Caco-2 (cell line): ENCODE results near the gene SPINT1. TPM values are rescaled to one million over a fixed set of nuclear protein-coding genes. Genes with fewer than 3 reads are reported as not detected.

Experiments used
- BruUV-seq: library from RNA; stranded (reverse); fragments of 400-500 nt; replicated peaks from 2 replicates; lab custom pipeline; 2021; lab: Mats Ljungman, UMichigan
- CTCF ChIA-PET: fragments of 300-600 bp; sonication (Branson Sonifier 250); formaldehyde crosslinking; loops from one replicate; lab custom pipeline; 2022; ENCODE audit warnings: antibody characterized with exemption; lab: Charles Lee
- POLR2A ChIA-PET: fragments of 300-600 bp; sonication (Branson Sonifier 250); formaldehyde crosslinking; loops from one replicate; lab custom pipeline; 2022; ENCODE audit warnings: antibody characterized with exemption; lab: Charles Lee
- DNase-seq, 2 experiments: peaks; one replicate each; pipeline versions ENCODE4 v3.0.0 to v3.0.0-alpha.2; 2020 to 2022
- H3K27me3 ChIP-seq: replicated peaks from 2 replicates; pipeline ENCODE4 v1.6.0; 2011; ENCODE audit warnings: low read length; ENCODE audit not compliant: control insufficient read depth, insufficient read depth
- H3K36me3 ChIP-seq: 2 replicates; pipeline ENCODE4 v1.5.1; 2011; ENCODE audit warnings: low read length; ENCODE audit not compliant: control insufficient read depth, insufficient read depth
- H3K4me1 ChIP-seq: fragments of 250-450 bp; sonication (Bioruptor Pico); 2 replicates; pipeline ENCODE4 v1.5.1; 2020; ENCODE audit warnings: mild to moderate bottlenecking
- H3K4me3 ChIP-seq: 2 replicates; pipeline ENCODE4 v1.5.1; 2011; ENCODE audit warnings: low read depth, mild to moderate bottlenecking, control low read depth, low read length
- H3K9me3 ChIP-seq: fragments of 250-450 bp; sonication (Bioruptor Pico); 2 replicates; pipeline ENCODE4 v1.5.1; 2020; ENCODE audit warnings: mild to moderate bottlenecking, moderate library complexity
- H3K27ac Mint-ChIP-seq: one replicate; pipeline ENCODE4 v1.8.0; 2022; ENCODE audit warnings: mixed read lengths; ENCODE audit not compliant: unreplicated experiment
- H3K27me3 Mint-ChIP-seq: one replicate; pipeline ENCODE4 v1.8.0; 2022; ENCODE audit warnings: mixed read lengths; ENCODE audit not compliant: insufficient read depth, unreplicated experiment
- H3K36me3 Mint-ChIP-seq: one replicate; pipeline ENCODE4 v1.8.0; 2022; ENCODE audit warnings: mild to moderate bottlenecking, mixed read lengths; ENCODE audit not compliant: insufficient read depth, unreplicated experiment
- H3K4me1 Mint-ChIP-seq: one replicate; pipeline ENCODE4 v1.8.0; 2022; ENCODE audit warnings: low read depth, mixed read lengths; ENCODE audit not compliant: unreplicated experiment
- H3K4me3 Mint-ChIP-seq: one replicate; pipeline ENCODE4 v1.8.0; 2022; ENCODE audit warnings: mild to moderate bottlenecking, moderate library complexity, mixed read lengths; ENCODE audit not compliant: unreplicated experiment
- H3K9me3 Mint-ChIP-seq: one replicate; pipeline ENCODE4 v1.8.0; 2022; ENCODE audit warnings: mixed read lengths; ENCODE audit not compliant: unreplicated experiment
- intact Hi-C: fragments of 100-400 bp; cut with micrococcal nuclease; formaldehyde crosslinking; loops from one replicate; pipeline ENCODE4 v1.10.0; 2022; ENCODE audit not compliant: unreplicated experiment
- total RNA-seq: library from RNA; stranded (reverse); gene quantifications from 2 replicates; pipeline ENCODE4 v1.2.3, GENCODE V29; 2022
- TF ChIP-seq, protein P1 (sequence below), 2 experiments: fragments of 200-600 bp in 1 of 2; IDR thresholded peaks; 1 replicate in 1 of 2; 2 replicates in 1 of 2; pipeline versions ENCODE4 v1.5.1 to v1.8.0; 2011 to 2022; ENCODE audit warnings: antibody characterized with exemption in 1 of 2, control low read depth in 1 of 2, inconsistent platforms in 1 of 2, low read depth in 1 of 2, low read length in 1 of 2, mild to moderate bottlenecking in 1 of 2, moderate library complexity in 1 of 2; ENCODE audit not compliant: insufficient read depth in 1 of 2, severe bottlenecking in 1 of 2, unreplicated experiment in 1 of 2

The SPINT1 gene
- total RNA-seq, 1 experiment from 2014 or later: 305 TPM

DNA sequence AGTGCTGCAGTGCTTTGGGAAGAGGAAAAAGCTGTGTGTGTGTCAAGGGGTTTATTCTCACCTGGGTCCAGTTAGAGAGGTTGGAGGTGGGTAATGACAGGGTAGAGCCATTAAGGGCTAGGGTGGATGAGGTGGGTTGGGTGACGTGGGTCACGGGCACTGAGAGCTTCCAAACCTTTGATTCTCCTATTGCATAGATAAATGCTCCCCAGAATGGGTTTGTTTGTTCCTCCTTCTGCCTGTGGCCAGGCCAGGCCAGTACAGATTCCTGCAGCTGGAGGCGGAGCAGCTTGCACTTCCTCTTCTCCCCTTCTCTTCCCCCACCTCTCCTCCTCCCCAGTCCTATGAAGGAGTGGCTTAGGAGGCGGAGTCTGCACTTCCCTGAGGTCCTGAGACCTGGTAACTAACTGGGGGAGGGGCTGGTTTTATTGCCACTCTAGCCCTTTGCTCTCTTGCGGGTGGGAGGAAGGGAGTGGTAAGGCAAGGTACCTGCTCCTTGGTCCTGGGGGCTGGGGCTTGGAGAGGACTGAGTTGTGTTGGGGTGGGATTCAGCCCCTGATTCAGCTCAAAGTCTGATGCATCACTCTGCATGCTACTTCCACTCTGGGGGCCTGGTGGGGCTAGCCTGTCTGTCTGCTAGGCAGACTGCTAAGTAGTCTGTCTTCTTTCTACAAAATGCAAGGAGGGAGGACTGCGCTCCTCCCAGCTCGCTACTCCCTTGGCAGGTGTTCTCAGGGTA, 3.5 kb downstream of the SPINT1 start:
- BruUV-seq: no TSS peak
- Mint-ChIP-seq H3K27ac (peak overlapping the region; percentile 95), H3K9me3 (no peaks in the 10 kb centered on the region), H3K4me1 (peaks cover 29% of the 10 kb centered on the region), H3K27me3 (no peaks in the 10 kb centered on the region), H3K36me3 (peaks cover 60% of the 10 kb centered on the region), H3K4me3 (peak overlapping the region; percentile 99)
- H3K27me3 ChIP-seq: no peaks in the 10 kb centered on the region
- peak overlapping the region; percentile 85 for H3K4me3 ChIP-seq
- intact Hi-C loops: loop anchor here (1.0 to 2.0 kb wide), 2 partner anchors 10 to 55 kb away; no protein-coding TSS in a partner anchor
- POLR2A ChIA-PET: interaction anchor here (0.6 to 1.1 kb wide), 4 partner anchors 10 to 47 kb away, joined by 3 to 8 read pairs (median 4); partner anchors contain the start of genes DNAJC17, RHOV, VPS18 and ZFYVE19
- peak; percentile 90 to 95 for DNase-seq
- H3K36me3 ChIP-seq: peaks cover 5% of the 10 kb centered on the region
- TF ChIP-seq, protein P1, sequence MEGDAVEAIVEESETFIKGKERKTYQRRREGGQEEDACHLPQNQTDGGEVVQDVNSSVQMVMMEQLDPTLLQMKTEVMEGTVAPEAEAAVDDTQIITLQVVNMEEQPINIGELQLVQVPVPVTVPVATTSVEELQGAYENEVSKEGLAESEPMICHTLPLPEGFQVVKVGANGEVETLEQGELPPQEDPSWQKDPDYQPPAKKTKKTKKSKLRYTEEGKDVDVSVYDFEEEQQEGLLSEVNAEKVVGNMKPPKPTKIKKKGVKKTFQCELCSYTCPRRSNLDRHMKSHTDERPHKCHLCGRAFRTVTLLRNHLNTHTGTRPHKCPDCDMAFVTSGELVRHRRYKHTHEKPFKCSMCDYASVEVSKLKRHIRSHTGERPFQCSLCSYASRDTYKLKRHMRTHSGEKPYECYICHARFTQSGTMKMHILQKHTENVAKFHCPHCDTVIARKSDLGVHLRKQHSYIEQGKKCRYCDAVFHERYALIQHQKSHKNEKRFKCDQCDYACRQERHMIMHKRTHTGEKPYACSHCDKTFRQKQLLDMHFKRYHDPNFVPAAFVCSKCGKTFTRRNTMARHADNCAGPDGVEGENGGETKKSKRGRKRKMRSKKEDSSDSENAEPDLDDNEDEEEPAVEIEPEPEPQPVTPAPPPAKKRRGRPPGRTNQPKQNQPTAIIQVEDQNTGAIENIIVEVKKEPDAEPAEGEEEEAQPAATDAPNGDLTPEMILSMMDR (IDR thresholded peaks at IDR 0.05; ENCODE audit: insufficient read depth in 1 of 2, low read depth in 1 of 2, low read length in 1 of 2, severe bottlenecking in 1 of 2, unreplicated experiment in 1 of 2): no peak
- H3K9me3 ChIP-seq: no peaks in the 10 kb centered on the region
- H3K4me1 ChIP-seq: peaks cover 39% of the 10 kb centered on the region
- CTCF ChIA-PET: interaction anchor here (0.6 to 3.0 kb wide), 8 partner anchors 11 to 65 kb away, joined by 3 to 46 read pairs (median 6); partner anchors contain the start of genes DNAJC17, RHOV, VPS18 and ZFYVE19

DNA sequence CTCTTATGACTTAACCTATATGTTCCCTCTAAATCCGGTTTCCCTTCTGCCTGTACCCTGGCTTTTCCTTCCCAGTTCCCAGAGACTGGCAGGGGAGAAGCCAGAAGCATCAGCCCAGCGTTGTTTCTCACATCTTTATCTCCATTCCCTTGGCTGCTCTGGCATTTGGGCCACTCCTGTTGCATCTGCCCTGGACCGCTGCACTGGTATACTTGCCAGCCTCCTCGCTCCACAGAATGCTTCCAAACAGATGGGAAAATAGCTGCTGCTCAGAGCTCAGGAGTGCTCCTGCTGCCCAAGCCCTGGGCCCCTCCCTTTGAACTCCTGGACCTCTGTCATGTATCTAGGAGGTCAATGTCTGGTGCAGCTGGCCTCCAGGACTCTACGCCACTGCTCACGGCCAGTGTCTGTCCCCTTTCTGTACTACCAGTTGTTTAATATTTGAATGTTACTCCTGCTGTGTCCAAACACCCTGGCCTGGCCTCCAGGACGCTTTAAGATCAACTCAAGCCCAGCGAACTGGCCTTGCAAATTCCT, 6.8 kb downstream of the SPINT1 start:
- no peak for DNase-seq
- ChIA-PET POLR2A (no interaction called here), CTCF (interaction anchor here (0.9 kb wide), 1 partner anchor 43 kb away, joined by 5 read pairs; the partner anchor contains the start of gene VPS18)
- intact Hi-C loops: no loop called here
- peak overlapping the region; percentile 60 for H3K27ac Mint-ChIP-seq
- TF ChIP-seq, protein P1 (IDR thresholded peaks at IDR 0.05; ENCODE audit: insufficient read depth in 1 of 2, low read depth in 1 of 2, low read length in 1 of 2, severe bottlenecking in 1 of 2, unreplicated experiment in 1 of 2): no peak
- H3K4me1 ChIP-seq: peaks cover 31% of the 10 kb centered on the region
- no peaks in the 10 kb centered on the region for H3K9me3 ChIP-seq
- H3K36me3 ChIP-seq: peaks cover 9% of the 10 kb centered on the region
- H3K36me3 Mint-ChIP-seq: peaks cover 83% of the 10 kb centered on the region
- no TSS peak for BruUV-seq
- H3K27me3 Mint-ChIP-seq: no peaks in the 10 kb centered on the region
- no peak overlapping the region for H3K4me3 Mint-ChIP-seq
- no peaks in the 10 kb centered on the region for H3K27me3 ChIP-seq
- H3K4me1 Mint-ChIP-seq: peaks cover 32% of the 10 kb centered on the region
- no peaks in the 10 kb centered on the region for H3K9me3 Mint-ChIP-seq
- H3K4me3 ChIP-seq: no peak overlapping the region

DNA sequence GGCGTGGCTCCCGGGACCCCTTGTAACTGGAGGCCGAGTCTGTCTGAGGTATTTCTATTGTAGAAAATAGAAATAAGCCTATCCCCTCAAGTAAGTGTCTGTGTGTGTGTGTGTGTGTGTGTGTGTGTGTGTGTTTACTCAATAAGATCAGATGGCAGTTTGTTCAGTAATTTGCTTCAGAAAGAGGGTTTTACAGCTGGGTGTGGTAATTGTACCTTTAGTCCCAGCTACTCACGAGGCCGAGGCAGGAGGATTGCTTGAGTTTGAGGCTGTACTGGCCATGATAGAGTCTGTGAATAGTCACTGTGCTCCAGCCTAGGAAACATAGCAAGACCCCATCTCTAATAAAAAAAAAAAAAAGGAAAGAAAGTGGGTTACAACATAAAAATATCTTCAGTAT, 8.7 kb downstream of the SPINT1 start:
- CTCF ChIA-PET: interaction anchor here (0.6 kb wide), 1 partner anchor 381 kb away, joined by 4 read pairs; no protein-coding TSS in a partner anchor
- no peaks in the 10 kb centered on the region for H3K27me3 ChIP-seq
- POLR2A ChIA-PET: interaction anchor here (0.8 kb wide), 1 partner anchor 9 kb away, joined by 6 read pairs; no protein-coding TSS in a partner anchor
- no peaks in the 10 kb centered on the region for H3K9me3 Mint-ChIP-seq
- no peak for DNase-seq
- peaks cover 48% of the 10 kb centered on the region for H3K4me1 Mint-ChIP-seq
- no TSS peak for BruUV-seq
- H3K27ac Mint-ChIP-seq: peak overlapping the region; percentile 60
- no peak overlapping the region for H3K4me3 Mint-ChIP-seq
- H3K4me3 ChIP-seq: no peak overlapping the region
- H3K36me3 ChIP-seq: peaks cover 8% of the 10 kb centered on the region
- TF ChIP-seq, protein P1 (IDR thresholded peaks at IDR 0.05; ENCODE audit: insufficient read depth in 1 of 2, low read depth in 1 of 2, low read length in 1 of 2, severe bottlenecking in 1 of 2, unreplicated experiment in 1 of 2): no peak
- intact Hi-C loops: no loop called here
- H3K36me3 Mint-ChIP-seq: peaks cover 93% of the 10 kb centered on the region
- no peaks in the 10 kb centered on the region for H3K27me3 Mint-ChIP-seq
- H3K9me3 ChIP-seq: no peaks in the 10 kb centered on the region
- H3K4me1 ChIP-seq: peaks cover 26% of the 10 kb centered on the region
